Measurements from ENCODE around the gene LIMS1. TPM values are rescaled to one million over a fixed set of nuclear protein-coding genes. Genes with fewer than 3 reads are reported as not detected.

LIMS1 gene
- polyA plus RNA-seq, 1 donor (not counting 4 experiments of a cell fraction or from before 2014, with no cell fraction given) = 62.5 TPM

GRCh38 chr2:108588070-108588668, 53.9 kb downstream of the LIMS1 start:
- Histone ChIP-seq H3K9me3 (ENCODE audit: control insufficient read depth, low read depth, low read length) (no peaks in the 10 kb centered on the region), H3K79me2 (ENCODE audit: control insufficient read depth, insufficient read depth, low read length) (peaks cover 77% of the 10 kb centered on the region), H2AFZ (ENCODE audit: control insufficient read depth, low read length) (no peak overlapping the region), H3K4me1 (ENCODE audit: control insufficient read depth, extremely low read depth, insufficient read depth, low read length) (peaks cover 37% of the 10 kb centered on the region), H3K9ac (ENCODE audit: control insufficient read depth, extremely low read depth, insufficient read depth, low read length) (peak overlapping the region; percentile 11), H4K20me1 (ENCODE audit: control insufficient read depth, extremely low read depth, insufficient read depth, low read length) (no peaks in the 10 kb centered on the region), H3K36me3 (ENCODE audit: control insufficient read depth in 2 of 2, extremely low read depth in 1 of 2, insufficient read depth in 2 of 2, low read length in 2 of 2) (no peaks in the 10 kb centered on the region), H3K9me1 (ENCODE audit: control insufficient read depth, extremely low read depth, insufficient read depth, low read length) (no peaks in the 10 kb centered on the region), H3K4me3 (ENCODE audit: control insufficient read depth in 2 of 3, extremely low read depth in 1 of 3, insufficient read depth in 2 of 3, low read depth in 1 of 3, low read length in 3 of 3) (peak overlapping the region in 1 of 3 experiments; percentile 3), H3K4me2 (ENCODE audit: control insufficient read depth, extremely low read depth, insufficient read depth, low read depth, low read length) (peak overlapping the region; percentile 45), H3K27ac (ENCODE audit: control insufficient read depth, insufficient read depth, low read length) (peak overlapping the region; percentile 52), H3K27me3 (ENCODE audit: control insufficient read depth, extremely low read depth, insufficient read depth, low read length) (no peaks in the 10 kb centered on the region)
- TF ChIP-seq CTCF (optimal IDR thresholded peaks at IDR 0.05 in 1 of 3, IDR thresholded peaks at IDR 0.05 in 1 of 3, conservative IDR thresholded peaks at IDR 0.05 in 1 of 3; ENCODE audit: extremely low read depth in 1 of 3, insufficient read depth in 2 of 3, low read length in 3 of 3) = no peak
- no peak for TF ChIP-seq EZH2 (IDR thresholded peaks at IDR 0.05; ENCODE audit: low read length)
- DNase-seq (ENCODE audit: low read depth, low spot score) = no peak
- no peak for FAIRE-seq
- dilution Hi-C loops (cut with MboI; ENCODE audit: extremely low pct_ligation_motif_present, low sequenced_read_pairs) = no loop called here

- H3K9ac ChIP-seq (ENCODE audit: control insufficient read depth, extremely low read depth, insufficient read depth, low read length) = no peak overlapping the region
- H3K27ac ChIP-seq (ENCODE audit: control insufficient read depth, insufficient read depth, low read length) = no peak overlapping the region
Measured at GRCh38 chr2:108589372-108589771, 55.1 kb downstream of the LIMS1 start.

More at GRCh38 chr2:108589372-108589771, 55.1 kb downstream of the LIMS1 start:
- FAIRE-seq (no peak), DNase-seq (ENCODE audit: low read depth, low spot score) (no peak)
- Histone ChIP-seq H3K4me3 (ENCODE audit: control insufficient read depth in 2 of 3, extremely low read depth in 1 of 3, insufficient read depth in 2 of 3, low read depth in 1 of 3, low read length in 3 of 3) (no peak overlapping the region), H3K9me1 (ENCODE audit: control insufficient read depth, extremely low read depth, insufficient read depth, low read length) (no peaks in the 10 kb centered on the region), H3K36me3 (ENCODE audit: control insufficient read depth in 2 of 2, extremely low read depth in 1 of 2, insufficient read depth in 2 of 2, low read length in 2 of 2) (no peaks in the 10 kb centered on the region), H2AFZ (ENCODE audit: control insufficient read depth, low read length) (no peak overlapping the region), H4K20me1 (ENCODE audit: control insufficient read depth, extremely low read depth, insufficient read depth, low read length) (no peaks in the 10 kb centered on the region), H3K79me2 (ENCODE audit: control insufficient read depth, insufficient read depth, low read length) (peaks cover 72% of the 10 kb centered on the region), H3K4me2 (ENCODE audit: control insufficient read depth, extremely low read depth, insufficient read depth, low read depth, low read length) (no peak overlapping the region), H3K4me1 (ENCODE audit: control insufficient read depth, extremely low read depth, insufficient read depth, low read length) (peaks cover 49% of the 10 kb centered on the region), H3K9me3 (ENCODE audit: control insufficient read depth, low read depth, low read length) (no peaks in the 10 kb centered on the region), H3K27me3 (ENCODE audit: control insufficient read depth, extremely low read depth, insufficient read depth, low read length) (no peaks in the 10 kb centered on the region)
- TF ChIP-seq EZH2 (IDR thresholded peaks at IDR 0.05; ENCODE audit: low read length) = no peak
- no peak for TF ChIP-seq CTCF (optimal IDR thresholded peaks at IDR 0.05 in 1 of 3, IDR thresholded peaks at IDR 0.05 in 1 of 3, conservative IDR thresholded peaks at IDR 0.05 in 1 of 3; ENCODE audit: extremely low read depth in 1 of 3, insufficient read depth in 2 of 3, low read length in 3 of 3)
- dilution Hi-C loops (cut with MboI; ENCODE audit: extremely low pct_ligation_motif_present, low sequenced_read_pairs) = no loop called here
